ENCODE data around the gene GJD4.

GJD4 gene

GRCh38 chr10:35641676-35642034 lies 36.5 kb downstream of the GJD4 start:
- H3K36me3 ChIP-seq (ENCODE audit: control insufficient read depth, insufficient read depth, low read length, severe bottlenecking): no peaks in the 10 kb centered on the region
- H3K4me3 ChIP-seq (ENCODE audit: low read length): peak overlapping the region; percentile 89
- H3K4me1 ChIP-seq (ENCODE audit: control insufficient read depth, insufficient read depth, low read length): peaks cover 33% of the 10 kb centered on the region
- DNase-seq (ENCODE audit: low read depth): peak; percentile 72
- peak overlapping the region; percentile 82 for H3K9ac ChIP-seq (ENCODE audit: low read length)
- no peaks in the 10 kb centered on the region for H3K9me3 ChIP-seq (ENCODE audit: control insufficient read depth, low read length)
- H3K27me3 ChIP-seq (replicated peaks; ENCODE audit: control insufficient read depth, insufficient read depth, low read length): no peaks in the 10 kb centered on the region

- peaks cover 1% of the 10 kb centered on the region for H3K9me3 ChIP-seq (ENCODE audit: control insufficient read depth, low read length)
- H3K36me3 ChIP-seq (ENCODE audit: control insufficient read depth, insufficient read depth, low read length, severe bottlenecking): no peaks in the 10 kb centered on the region
- H3K27me3 ChIP-seq (replicated peaks; ENCODE audit: control insufficient read depth, insufficient read depth, low read length): no peaks in the 10 kb centered on the region
- peak within 1 kb of the TSS; percentile 89 for H3K4me3 ChIP-seq (ENCODE audit: low read length)
- H3K4me1 ChIP-seq (ENCODE audit: control insufficient read depth, insufficient read depth, low read length): peaks cover 33% of the 10 kb centered on the region
- DNase-seq (ENCODE audit: low read depth): peak; percentile 98
- peak within 1 kb of the TSS; percentile 82 for H3K9ac ChIP-seq (ENCODE audit: low read length)
Measured at GRCh38 chr10:35642035-35642792, 37.1 kb downstream of the GJD4 start, which contains the start of gene FZD8. Gene FZD8, minus strand, starts transcription at chr10:35642296. Its CDS starts 867 bp downstream, at chr10:35641429.

GRCh38 chr10:35642793-35643114 lies 37.6 kb downstream of the GJD4 start:
- H3K4me1 ChIP-seq (ENCODE audit: control insufficient read depth, insufficient read depth, low read length): peaks cover 33% of the 10 kb centered on the region
- peak overlapping the region; percentile 89 for H3K4me3 ChIP-seq (ENCODE audit: low read length)
- peak overlapping the region; percentile 82 for H3K9ac ChIP-seq (ENCODE audit: low read length)
- H3K27me3 ChIP-seq (replicated peaks; ENCODE audit: control insufficient read depth, insufficient read depth, low read length): no peaks in the 10 kb centered on the region
- peaks cover 4% of the 10 kb centered on the region for H3K9me3 ChIP-seq (ENCODE audit: control insufficient read depth, low read length)
- no peak for DNase-seq (ENCODE audit: low read depth)
- no peaks in the 10 kb centered on the region for H3K36me3 ChIP-seq (ENCODE audit: control insufficient read depth, insufficient read depth, low read length, severe bottlenecking)

- peak overlapping the region; percentile 89 for H3K4me3 ChIP-seq (ENCODE audit: low read length)
- peaks cover 30% of the 10 kb centered on the region for H3K4me1 ChIP-seq (ENCODE audit: control insufficient read depth, insufficient read depth, low read length)
- H3K9ac ChIP-seq (ENCODE audit: low read length): peak overlapping the region; percentile 82
- no peaks in the 10 kb centered on the region for H3K36me3 ChIP-seq (ENCODE audit: control insufficient read depth, insufficient read depth, low read length, severe bottlenecking)
- peaks cover 4% of the 10 kb centered on the region for H3K9me3 ChIP-seq (ENCODE audit: control insufficient read depth, low read length)
- peak; percentile 82 for DNase-seq (ENCODE audit: low read depth)
- no peaks in the 10 kb centered on the region for H3K27me3 ChIP-seq (replicated peaks; ENCODE audit: control insufficient read depth, insufficient read depth, low read length)
Measured at GRCh38 chr10:35643151-35644049, 38.3 kb downstream of the GJD4 start.

GRCh38 chr10:35644050-35644950 lies 39.2 kb downstream of the GJD4 start:
- no peaks in the 10 kb centered on the region for H3K27me3 ChIP-seq (replicated peaks; ENCODE audit: control insufficient read depth, insufficient read depth, low read length)
- H3K9ac ChIP-seq (ENCODE audit: low read length): peak overlapping the region; percentile 82
- H3K4me1 ChIP-seq (ENCODE audit: control insufficient read depth, insufficient read depth, low read length): peaks cover 26% of the 10 kb centered on the region
- H3K9me3 ChIP-seq (ENCODE audit: control insufficient read depth, low read length): peaks cover 4% of the 10 kb centered on the region
- no peaks in the 10 kb centered on the region for H3K36me3 ChIP-seq (ENCODE audit: control insufficient read depth, insufficient read depth, low read length, severe bottlenecking)
- peak; percentile 44 for DNase-seq (ENCODE audit: low read depth)
- H3K4me3 ChIP-seq (ENCODE audit: low read length): peak overlapping the region; percentile 89

GRCh38 chr10:35650894-35651293 lies 45.8 kb downstream of the GJD4 start:
- H3K36me3 ChIP-seq (ENCODE audit: control insufficient read depth, insufficient read depth, low read length, severe bottlenecking): no peaks in the 10 kb centered on the region
- no peak overlapping the region for H3K9ac ChIP-seq (ENCODE audit: low read length)
- H3K9me3 ChIP-seq (ENCODE audit: control insufficient read depth, low read length): peaks cover 4% of the 10 kb centered on the region
- no peak for DNase-seq (ENCODE audit: low read depth)
- H3K4me3 ChIP-seq (ENCODE audit: low read length): no peak overlapping the region
- H3K27me3 ChIP-seq (replicated peaks; ENCODE audit: control insufficient read depth, insufficient read depth, low read length): no peaks in the 10 kb centered on the region
- no peaks in the 10 kb centered on the region for H3K4me1 ChIP-seq (ENCODE audit: control insufficient read depth, insufficient read depth, low read length)

GRCh38 chr10:35652824-35653223 lies 47.7 kb downstream of the GJD4 start:
- Histone ChIP-seq H3K36me3 (ENCODE audit: control insufficient read depth, insufficient read depth, low read length, severe bottlenecking) (no peaks in the 10 kb centered on the region), H3K9me3 (ENCODE audit: control insufficient read depth, low read length) (peaks cover 3% of the 10 kb centered on the region), H3K4me1 (ENCODE audit: control insufficient read depth, insufficient read depth, low read length) (no peaks in the 10 kb centered on the region), H3K27me3 (replicated peaks; ENCODE audit: control insufficient read depth, insufficient read depth, low read length) (no peaks in the 10 kb centered on the region), H3K9ac (ENCODE audit: low read length) (no peak overlapping the region), H3K4me3 (ENCODE audit: low read length) (no peak overlapping the region)
- no peak for DNase-seq (ENCODE audit: low read depth)

GRCh38 chr10:35657621-35658020 lies 52.5 kb downstream of the GJD4 start:
- peaks cover 3% of the 10 kb centered on the region for H3K9me3 ChIP-seq (ENCODE audit: control insufficient read depth, low read length)
- H3K4me3 ChIP-seq (ENCODE audit: low read length): no peak overlapping the region
- no peaks in the 10 kb centered on the region for H3K4me1 ChIP-seq (ENCODE audit: control insufficient read depth, insufficient read depth, low read length)
- peaks cover 2% of the 10 kb centered on the region for H3K27me3 ChIP-seq (replicated peaks; ENCODE audit: control insufficient read depth, insufficient read depth, low read length)
- no peaks in the 10 kb centered on the region for H3K36me3 ChIP-seq (ENCODE audit: control insufficient read depth, insufficient read depth, low read length, severe bottlenecking)
- H3K9ac ChIP-seq (ENCODE audit: low read length): no peak overlapping the region
- no peak for DNase-seq (ENCODE audit: low read depth)

All from adipocyte (in vitro differentiated cells).